Thyroid gland (tissue), 4 donors: ENCODE results near the gene PHLDB1.

Experiments
- CTCF ChIP-seq, 6 experiments: fragments of 200-600 bp in 3 of 6; fragments of 450-650 bp in 3 of 6; sonication (generic) in 3 of 6; IDR thresholded peaks; one replicate each; pipeline ENCODE4 v1.5.1; 2016 to 2019; ENCODE audit warnings: antibody characterized with exemption in 6 of 6, mild to moderate bottlenecking in 2 of 6, inconsistent platforms in 1 of 6, moderate library complexity in 1 of 6
- POLR2A ChIP-seq, 2 donors: fragments of 450-650 bp; IDR thresholded peaks; one replicate each; pipeline ENCODE4 v1.6.1; 2017; ENCODE audit warnings: antibody characterized with exemption in 2 of 2, mild to moderate bottlenecking in 2 of 2, moderate library complexity in 1 of 2

GRCh38 chr11:118703563-118704106 lies 96.2 kb downstream of the PHLDB1 start:
- TF ChIP-seq CTCF (IDR thresholded peaks at IDR 0.05) (no peak), POLR2A (IDR thresholded peaks at IDR 0.05) (no peak)
